Neural crest cell (in vitro differentiated cells): ENCODE results near the gene TICRR. TPM values are rescaled to one million over a fixed set of nuclear protein-coding genes. Genes with fewer than 3 reads are reported as not detected.

Experiments
- DNase-seq: peaks from one replicate; pipeline ENCODE4 v3.0.0; 2021; ENCODE audit warnings: low read depth, mixed read lengths, low spot score
- H3K27ac Mint-ChIP-seq: one replicate; pipeline ENCODE4 v1.8.0; 2021; ENCODE audit warnings: mild to moderate bottlenecking, mixed read lengths; ENCODE audit not compliant: unreplicated experiment
- H3K27me3 Mint-ChIP-seq: 2 replicates; pipeline ENCODE4 v1.8.0; 2021; ENCODE audit warnings: low read depth, mild to moderate bottlenecking, mixed read lengths
- H3K36me3 Mint-ChIP-seq: 2 replicates; pipeline ENCODE4 v1.8.0; 2021; ENCODE audit warnings: low read depth, mild to moderate bottlenecking, mixed read lengths
- H3K4me1 Mint-ChIP-seq: 2 replicates; pipeline ENCODE4 v1.8.0; 2021; ENCODE audit warnings: mixed read lengths
- H3K4me3 Mint-ChIP-seq: one replicate; pipeline ENCODE4 v1.8.0; 2021; ENCODE audit warnings: mild to moderate bottlenecking, mixed read lengths
- H3K9me3 Mint-ChIP-seq: 2 replicates; pipeline ENCODE4 v1.8.0; 2021; ENCODE audit warnings: mixed read lengths
- CTCF ChIP-seq: fragments of 200-600 bp; sonication (generic); conservative IDR thresholded peaks from 2 replicates; pipeline ENCODE4 v1.5.0; 2021; ENCODE audit warnings: antibody characterized with exemption, mild to moderate bottlenecking
- total RNA-seq: library from RNA; stranded (reverse); gene quantifications from 2 replicates; pipeline ENCODE4 v1.2.1, GENCODE V29; 2021

The TICRR gene
- total RNA-seq, 1 donor from 2014 or later: 43.0 TPM

- Mint-ChIP-seq H3K27ac (peak overlapping the region; percentile 90), H3K4me1 (peaks cover 4% of the 10 kb centered on the region), H3K9me3 (no peaks in the 10 kb centered on the region), H3K4me3 (peak overlapping the region; percentile 55), H3K27me3 (peaks cover 5% of the 10 kb centered on the region), H3K36me3 (peaks cover 67% of the 10 kb centered on the region)
- TF ChIP-seq CTCF: no peak
- no peak for DNase-seq
Observed at GRCh38 chr15:89630974-89631901, 56.0 kb downstream of the TICRR start.

- DNase-seq: no peak
- H3K4me1 Mint-ChIP-seq: peaks cover 4% of the 10 kb centered on the region
- H3K27me3 Mint-ChIP-seq: peaks cover 5% of the 10 kb centered on the region
- H3K9me3 Mint-ChIP-seq: no peaks in the 10 kb centered on the region
- H3K4me3 Mint-ChIP-seq: peak overlapping the region; percentile 55
- TF ChIP-seq CTCF: no peak
- peaks cover 65% of the 10 kb centered on the region for H3K36me3 Mint-ChIP-seq
- H3K27ac Mint-ChIP-seq: peak overlapping the region; percentile 90
Observed at GRCh38 chr15:89631902-89632264, 56.6 kb downstream of the TICRR start.

- H3K27ac Mint-ChIP-seq: no peak overlapping the region
- no peak for DNase-seq
- H3K9me3 Mint-ChIP-seq: no peaks in the 10 kb centered on the region
- H3K4me3 Mint-ChIP-seq: peak overlapping the region; percentile 71
- H3K27me3 Mint-ChIP-seq: peaks cover 5% of the 10 kb centered on the region
- peaks cover 61% of the 10 kb centered on the region for H3K36me3 Mint-ChIP-seq
- peaks cover 4% of the 10 kb centered on the region for H3K4me1 Mint-ChIP-seq
- no peak for TF ChIP-seq CTCF
Observed at GRCh38 chr15:89632563-89633430, 57.5 kb downstream of the TICRR start.

GRCh38 chr15:89633585-89633984 is 58.3 kb downstream of the TICRR start:
- Mint-ChIP-seq H3K4me3 (no peak overlapping the region), H3K27ac (no peak overlapping the region), H3K4me1 (peaks cover 4% of the 10 kb centered on the region), H3K9me3 (no peaks in the 10 kb centered on the region), H3K36me3 (peaks cover 58% of the 10 kb centered on the region), H3K27me3 (peaks cover 5% of the 10 kb centered on the region)
- TF ChIP-seq CTCF: no peak
- no peak for DNase-seq

- TF ChIP-seq CTCF: no peak
- Mint-ChIP-seq H3K36me3 (peaks cover 23% of the 10 kb centered on the region), H3K27ac (no peak overlapping the region), H3K27me3 (no peaks in the 10 kb centered on the region), H3K4me1 (no peaks in the 10 kb centered on the region), H3K4me3 (no peak overlapping the region), H3K9me3 (no peaks in the 10 kb centered on the region)
- no peak for DNase-seq
Observed at GRCh38 chr15:89640245-89640644, 65.0 kb downstream of the TICRR start.
